Mucosa of stomach (tissue), 1 donor: ENCODE data around the gene SH3TC1.

Source experiments
- H3K27me3 ChIP-seq: one replicate; pipeline ENCODE4 v1.7.0; 2013; ENCODE audit warnings: mild to moderate bottlenecking, low read length; ENCODE audit not compliant: control insufficient read depth, insufficient read depth
- H3K36me3 ChIP-seq: one replicate; pipeline ENCODE4 v1.7.0; 2013; ENCODE audit warnings: low read length; ENCODE audit not compliant: control insufficient read depth, insufficient read depth
- H3K4me1 ChIP-seq: one replicate; pipeline ENCODE4 v1.7.0; 2013; ENCODE audit warnings: mild to moderate bottlenecking, low read length; ENCODE audit not compliant: control insufficient read depth, insufficient read depth
- H3K4me3 ChIP-seq: one replicate; pipeline ENCODE4 v1.7.0; 2013; ENCODE audit warnings: low read length
- H3K9ac ChIP-seq: one replicate; pipeline ENCODE4 v1.7.0; 2013; ENCODE audit warnings: mild to moderate bottlenecking, low read length, moderate library complexity
- H3K9me3 ChIP-seq: one replicate; pipeline ENCODE4 v1.7.0; 2013; ENCODE audit warnings: mild to moderate bottlenecking, low read length, moderate library complexity; ENCODE audit not compliant: control insufficient read depth
- donor health status: Pancreatic carcinoma.

SH3TC1 gene

GRCh38 chr4:8197521-8197920, 1.6 kb upstream of the SH3TC1 start:
- H3K4me1 ChIP-seq = peaks cover 74% of the 10 kb centered on the region
- H3K4me3 ChIP-seq = no peak overlapping the region
- no peak overlapping the region for H3K9ac ChIP-seq
- no peaks in the 10 kb centered on the region for H3K36me3 ChIP-seq
- no peaks in the 10 kb centered on the region for H3K9me3 ChIP-seq
- H3K27me3 ChIP-seq = no peaks in the 10 kb centered on the region

GRCh38 chr4:8198206-8198905, 734 bp upstream of the SH3TC1 start:
- H3K36me3 ChIP-seq = no peaks in the 10 kb centered on the region
- H3K9ac ChIP-seq = peak overlapping the region; percentile 9
- no peaks in the 10 kb centered on the region for H3K9me3 ChIP-seq
- H3K27me3 ChIP-seq = no peaks in the 10 kb centered on the region
- peaks cover 67% of the 10 kb centered on the region for H3K4me1 ChIP-seq
- no peak overlapping the region for H3K4me3 ChIP-seq

- Histone ChIP-seq H3K36me3 (no peaks in the 10 kb centered on the region), H3K27me3 (no peaks in the 10 kb centered on the region), H3K4me3 (peak overlapping the region; percentile 72), H3K4me1 (peaks cover 66% of the 10 kb centered on the region), H3K9ac (peak overlapping the region; percentile 91), H3K9me3 (no peaks in the 10 kb centered on the region)
Observed at GRCh38 chr4:8199594-8200301, 658 bp downstream of the SH3TC1 start.

GRCh38 chr4:8200302-8200975, 1.3 kb downstream of the SH3TC1 start:
- Histone ChIP-seq H3K4me3 (peak overlapping the region; percentile 72), H3K4me1 (peaks cover 65% of the 10 kb centered on the region), H3K9ac (peak overlapping the region; percentile 91), H3K9me3 (no peaks in the 10 kb centered on the region), H3K36me3 (no peaks in the 10 kb centered on the region), H3K27me3 (no peaks in the 10 kb centered on the region)

GRCh38 chr4:8201321-8201781, 2.3 kb downstream of the SH3TC1 start:
- Histone ChIP-seq H3K27me3 (no peaks in the 10 kb centered on the region), H3K4me1 (peaks cover 64% of the 10 kb centered on the region), H3K4me3 (no peak overlapping the region), H3K9ac (peak overlapping the region; percentile 91), H3K36me3 (no peaks in the 10 kb centered on the region), H3K9me3 (no peaks in the 10 kb centered on the region)

- Histone ChIP-seq H3K4me1 (peaks cover 56% of the 10 kb centered on the region), H3K36me3 (no peaks in the 10 kb centered on the region), H3K9me3 (no peaks in the 10 kb centered on the region), H3K9ac (no peak overlapping the region), H3K27me3 (no peaks in the 10 kb centered on the region), H3K4me3 (no peak overlapping the region)
Observed at GRCh38 chr4:8202108-8203051, 3.3 kb downstream of the SH3TC1 start.

GRCh38 chr4:8203052-8203401, 3.9 kb downstream of the SH3TC1 start:
- no peaks in the 10 kb centered on the region for H3K27me3 ChIP-seq
- no peaks in the 10 kb centered on the region for H3K36me3 ChIP-seq
- H3K4me3 ChIP-seq = no peak overlapping the region
- H3K9me3 ChIP-seq = no peaks in the 10 kb centered on the region
- peaks cover 51% of the 10 kb centered on the region for H3K4me1 ChIP-seq
- H3K9ac ChIP-seq = no peak overlapping the region

GRCh38 chr4:8203817-8204216, 4.7 kb downstream of the SH3TC1 start:
- Histone ChIP-seq H3K36me3 (peaks cover 2% of the 10 kb centered on the region), H3K4me3 (no peak overlapping the region), H3K4me1 (peaks cover 43% of the 10 kb centered on the region), H3K9me3 (no peaks in the 10 kb centered on the region), H3K9ac (no peak overlapping the region), H3K27me3 (no peaks in the 10 kb centered on the region)

GRCh38 chr4:8204576-8205227, 5.6 kb downstream of the SH3TC1 start:
- Histone ChIP-seq H3K4me3 (no peak overlapping the region), H3K36me3 (peaks cover 5% of the 10 kb centered on the region), H3K9me3 (no peaks in the 10 kb centered on the region), H3K9ac (no peak overlapping the region), H3K27me3 (no peaks in the 10 kb centered on the region), H3K4me1 (peaks cover 35% of the 10 kb centered on the region)

- peaks cover 5% of the 10 kb centered on the region for H3K36me3 ChIP-seq
- H3K4me3 ChIP-seq = no peak overlapping the region
- peaks cover 30% of the 10 kb centered on the region for H3K4me1 ChIP-seq
- no peaks in the 10 kb centered on the region for H3K9me3 ChIP-seq
- no peak overlapping the region for H3K9ac ChIP-seq
- H3K27me3 ChIP-seq = no peaks in the 10 kb centered on the region
Observed at GRCh38 chr4:8205241-8205707, 6.2 kb downstream of the SH3TC1 start.
